Measurements from ENCODE around the gene CAMTA1. TPM values are rescaled to one million over a fixed set of nuclear protein-coding genes. Genes with fewer than 3 reads are reported as not detected.

The CAMTA1 gene
- total RNA-seq, 1 experiment from 2014 or later: 69.5 TPM

GRCh38 chr1:7553042-7553690, 767.9 kb downstream of the CAMTA1 start:
- ChIA-PET CTCF (interaction anchor here (0.7 to 1.5 kb wide), 3 partner anchors 8 to 94 kb away, joined by 3 to 4 read pairs (median 3); no protein-coding TSS in a partner anchor), POLR2A (no interaction called here), RAD21 (ENCODE audit: low non-redundant PET in 1 of 2, low total read pairs in 2 of 2, uncharacterized antibody in 2 of 2, unreplicated experiment in 2 of 2) (no interaction called here)
- Histone ChIP-seq H3K9ac (ENCODE audit: low read length) (no peak overlapping the region), H3K9me2 (ENCODE audit: insufficient read depth) (no peaks in the 10 kb centered on the region), H3K9me3 (ENCODE audit: control insufficient read depth in 1 of 2, insufficient read depth in 1 of 2, low read depth in 1 of 2, low read length in 2 of 2) (no peaks in the 10 kb centered on the region), H4K20me1 (ENCODE audit: insufficient read depth) (no peaks in the 10 kb centered on the region), H3K79me2 (ENCODE audit: insufficient read depth, low read length) (no peaks in the 10 kb centered on the region), H3K4me2 (ENCODE audit: low read length) (no peak overlapping the region), H3K27me3 (ENCODE audit: insufficient read depth, low read length) (no peaks in the 10 kb centered on the region), H3K36me3 (ENCODE audit: control insufficient read depth in 1 of 2, insufficient read depth in 2 of 2, low read length in 2 of 2) (no peaks in the 10 kb centered on the region), H2AFZ (ENCODE audit: low read depth, low read length, poor library complexity, severe bottlenecking) (no peak overlapping the region), H3K27ac (ENCODE audit: low read depth, low read length) (no peak overlapping the region), H3K4me1 (ENCODE audit: control insufficient read depth in 1 of 2, insufficient read depth in 2 of 2, low read length in 2 of 2) (peaks cover 32 to 45% of the 10 kb centered on the region in 2 experiments), H3K4me3 (replicated peaks in 1 of 2; ENCODE audit: low read depth in 1 of 2, low read length in 2 of 2) (no peak overlapping the region)
- TF ChIP-seq, protein P1, sequence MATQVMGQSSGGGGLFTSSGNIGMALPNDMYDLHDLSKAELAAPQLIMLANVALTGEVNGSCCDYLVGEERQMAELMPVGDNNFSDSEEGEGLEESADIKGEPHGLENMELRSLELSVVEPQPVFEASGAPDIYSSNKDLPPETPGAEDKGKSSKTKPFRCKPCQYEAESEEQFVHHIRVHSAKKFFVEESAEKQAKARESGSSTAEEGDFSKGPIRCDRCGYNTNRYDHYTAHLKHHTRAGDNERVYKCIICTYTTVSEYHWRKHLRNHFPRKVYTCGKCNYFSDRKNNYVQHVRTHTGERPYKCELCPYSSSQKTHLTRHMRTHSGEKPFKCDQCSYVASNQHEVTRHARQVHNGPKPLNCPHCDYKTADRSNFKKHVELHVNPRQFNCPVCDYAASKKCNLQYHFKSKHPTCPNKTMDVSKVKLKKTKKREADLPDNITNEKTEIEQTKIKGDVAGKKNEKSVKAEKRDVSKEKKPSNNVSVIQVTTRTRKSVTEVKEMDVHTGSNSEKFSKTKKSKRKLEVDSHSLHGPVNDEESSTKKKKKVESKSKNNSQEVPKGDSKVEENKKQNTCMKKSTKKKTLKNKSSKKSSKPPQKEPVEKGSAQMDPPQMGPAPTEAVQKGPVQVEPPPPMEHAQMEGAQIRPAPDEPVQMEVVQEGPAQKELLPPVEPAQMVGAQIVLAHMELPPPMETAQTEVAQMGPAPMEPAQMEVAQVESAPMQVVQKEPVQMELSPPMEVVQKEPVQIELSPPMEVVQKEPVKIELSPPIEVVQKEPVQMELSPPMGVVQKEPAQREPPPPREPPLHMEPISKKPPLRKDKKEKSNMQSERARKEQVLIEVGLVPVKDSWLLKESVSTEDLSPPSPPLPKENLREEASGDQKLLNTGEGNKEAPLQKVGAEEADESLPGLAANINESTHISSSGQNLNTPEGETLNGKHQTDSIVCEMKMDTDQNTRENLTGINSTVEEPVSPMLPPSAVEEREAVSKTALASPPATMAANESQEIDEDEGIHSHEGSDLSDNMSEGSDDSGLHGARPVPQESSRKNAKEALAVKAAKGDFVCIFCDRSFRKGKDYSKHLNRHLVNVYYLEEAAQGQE (IDR thresholded peaks at IDR 0.05; ENCODE audit: low read depth): no peak
- TF ChIP-seq YY1 (IDR thresholded peaks at IDR 0.05; ENCODE audit: extremely low read depth, insufficient replicate concordance, low read depth, low read length) (no peak), ELF1 (IDR thresholded peaks at IDR 0.05; ENCODE audit: borderline replicate concordance, low read depth) (no peak), CEBPB (IDR thresholded peaks at IDR 0.05; ENCODE audit: low read depth) (no peak), EZH2phosphoT487 (IDR thresholded peaks at IDR 0.05; ENCODE audit: borderline replicate concordance) (no peak), RAD21 (IDR thresholded peaks at IDR 0.05; ENCODE audit: low read depth) (no peak), SIN3A (IDR thresholded peaks at IDR 0.05; ENCODE audit: low read depth) (no peak), ZNF274 (IDR thresholded peaks at IDR 0.05; ENCODE audit: low read depth, low read length) (no peak), CTCF (IDR thresholded peaks at IDR 0.05 in 2 of 3, conservative IDR thresholded peaks at IDR 0.05 in 1 of 3; ENCODE audit: borderline replicate concordance in 1 of 3, insufficient read depth in 1 of 3, low read depth in 2 of 3, low read length in 2 of 3) (no peak), JUND (IDR thresholded peaks at IDR 0.05) (no peak), POLR2A (IDR thresholded peaks at IDR 0.05; ENCODE audit: borderline replicate concordance, extremely low read depth, insufficient read depth, insufficient read length) (no peak), CBX3 (IDR thresholded peaks at IDR 0.05; ENCODE audit: low read depth) (no peak), EZH2 (IDR thresholded peaks at IDR 0.05) (no peak), SRF (IDR thresholded peaks at IDR 0.05; ENCODE audit: low read depth) (no peak)
- TF ChIP-seq, protein P2, sequence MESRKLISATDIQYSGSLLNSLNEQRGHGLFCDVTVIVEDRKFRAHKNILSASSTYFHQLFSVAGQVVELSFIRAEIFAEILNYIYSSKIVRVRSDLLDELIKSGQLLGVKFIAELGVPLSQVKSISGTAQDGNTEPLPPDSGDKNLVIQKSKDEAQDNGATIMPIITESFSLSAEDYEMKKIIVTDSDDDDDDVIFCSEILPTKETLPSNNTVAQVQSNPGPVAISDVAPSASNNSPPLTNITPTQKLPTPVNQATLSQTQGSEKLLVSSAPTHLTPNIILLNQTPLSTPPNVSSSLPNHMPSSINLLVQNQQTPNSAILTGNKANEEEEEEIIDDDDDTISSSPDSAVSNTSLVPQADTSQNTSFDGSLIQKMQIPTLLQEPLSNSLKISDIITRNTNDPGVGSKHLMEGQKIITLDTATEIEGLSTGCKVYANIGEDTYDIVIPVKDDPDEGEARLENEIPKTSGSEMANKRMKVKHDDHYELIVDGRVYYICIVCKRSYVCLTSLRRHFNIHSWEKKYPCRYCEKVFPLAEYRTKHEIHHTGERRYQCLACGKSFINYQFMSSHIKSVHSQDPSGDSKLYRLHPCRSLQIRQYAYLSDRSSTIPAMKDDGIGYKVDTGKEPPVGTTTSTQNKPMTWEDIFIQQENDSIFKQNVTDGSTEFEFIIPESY (IDR thresholded peaks at IDR 0.05; ENCODE audit: extremely low read depth, insufficient replicate concordance, low read length): no peak
- TF ChIP-seq, protein P3, sequence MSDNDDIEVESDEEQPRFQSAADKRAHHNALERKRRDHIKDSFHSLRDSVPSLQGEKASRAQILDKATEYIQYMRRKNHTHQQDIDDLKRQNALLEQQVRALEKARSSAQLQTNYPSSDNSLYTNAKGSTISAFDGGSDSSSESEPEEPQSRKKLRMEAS (IDR thresholded peaks at IDR 0.05): no peak
- intact Hi-C loops (cut with micrococcal nuclease): no loop called here
- ATAC-seq: no peak
- DNase-seq (ENCODE audit: low read depth, low spot score): no peak
- no TSS peak for BruUV-seq (replicated peaks)

All from HCT116 (cell line).